Uterus (tissue), 4 donors: ENCODE data around the gene UFC1. TPM values are rescaled to one million over a fixed set of nuclear protein-coding genes. Genes with fewer than 3 reads are reported as not detected.

Experiments
- DNase-seq, 2 donors: peaks; one replicate each; pipeline ENCODE4 v3.0.0-alpha.2; 2019 to 2020
- H3K27ac ChIP-seq, 2 donors: fragments of 200-600 bp; sonication (generic); 1 replicate in 1 of 2; 2 replicates in 1 of 2; pipeline ENCODE4 v1.5.1; 2016 to 2018
- H3K27me3 ChIP-seq, 2 donors: fragments of 200-600 bp; sonication (generic); one replicate each; pipeline ENCODE4 v1.5.1; 2018 to 2019; ENCODE audit warnings: control low read depth in 1 of 2
- H3K36me3 ChIP-seq, 2 donors: fragments of 200-600 bp; sonication (generic); one replicate each; pipeline ENCODE4 v1.5.1; 2019; ENCODE audit warnings: control low read depth in 1 of 2
- H3K4me1 ChIP-seq, 2 donors: fragments of 200-600 bp; sonication (generic); one replicate each; pipeline ENCODE4 v1.5.1; 2018 to 2019; ENCODE audit warnings: control low read depth in 1 of 2
- H3K4me3 ChIP-seq, 2 donors: fragments of 200-600 bp; sonication (generic); 1 replicate in 1 of 2; 2 replicates in 1 of 2; pipeline ENCODE4 v1.5.1; 2018 to 2019; ENCODE audit warnings: mild to moderate bottlenecking in 1 of 2
- H3K9me3 ChIP-seq, 2 donors: fragments of 200-600 bp; sonication (generic); one replicate each; pipeline ENCODE4 v1.5.1; 2019; ENCODE audit warnings: control low read depth in 1 of 2
- CTCF ChIP-seq, 4 experiments: fragments of 200-600 bp in 2 of 4; fragments of 450-650 bp in 2 of 4; sonication (generic) in 2 of 4; IDR thresholded peaks; one replicate each; pipeline ENCODE4 v1.5.1; 2016 to 2019; ENCODE audit warnings: antibody characterized with exemption in 4 of 4, mild to moderate bottlenecking in 2 of 4, moderate library complexity in 1 of 4
- POLR2A ChIP-seq, 2 donors: fragments of 450-650 bp; IDR thresholded peaks; one replicate each; pipeline ENCODE4 v1.6.1; 2016; ENCODE audit warnings: antibody characterized with exemption in 2 of 2, mild to moderate bottlenecking in 1 of 2, moderate library complexity in 1 of 2
- intact Hi-C: fragments of 100-400 bp; cut with DNase I; formaldehyde crosslinking; loops from one replicate; pipeline ENCODE4 v1.15.1; 2023; ENCODE audit warnings: low total_unique reads
- total RNA-seq, 4 donors: library from RNA; depleted of rRNA in 3 of 4; stranded (reverse); fragments of >200 nt in 3 of 4; gene quantifications; one replicate each; pipeline versions ENCODE4 v1.1.0 to v1.2.4, GENCODE V29; 2014 to 2023
- donor health status: DM: yes; HTN: yes; CAD: no.

Gene UFC1
- total RNA-seq, 4 donors from 2014 or later: 2.0 to 111 (median 62.9) TPM

GRCh38 chr1:161160671-161161145, 6.9 kb downstream of the UFC1 start:
- Histone ChIP-seq H3K27me3 (no peaks in the 10 kb centered on the region), H3K4me3 (no peak overlapping the region), H3K27ac (no peak overlapping the region), H3K4me1 (peaks cover 0 to 4% of the 10 kb centered on the region in 2 donors), H3K9me3 (no peaks in the 10 kb centered on the region), H3K36me3 (no peaks in the 10 kb centered on the region)
- DNase-seq: no peak
- TF ChIP-seq POLR2A (IDR thresholded peaks at IDR 0.05) (no peak), CTCF (IDR thresholded peaks at IDR 0.05) (no peak)
- intact Hi-C loops: no loop called here

DNA sequence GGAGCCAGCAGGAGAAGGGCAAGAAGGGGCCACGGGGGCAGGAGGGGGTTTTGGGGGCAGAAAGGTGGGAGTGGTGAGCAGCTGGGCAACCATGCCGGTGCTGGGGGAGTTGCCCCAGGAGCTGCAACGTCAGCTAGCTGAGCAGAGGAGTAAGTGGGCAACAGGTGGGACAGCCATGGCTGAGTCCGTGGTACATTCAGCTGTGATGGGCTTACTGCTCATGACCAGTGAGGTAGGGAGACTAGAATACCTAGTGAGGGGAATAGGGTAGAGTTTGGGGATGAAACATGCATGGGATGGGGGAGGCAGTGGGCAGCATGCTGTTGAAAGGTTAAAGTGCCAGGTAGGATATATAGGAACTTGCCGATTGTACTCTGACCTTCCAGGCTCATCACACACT, 7.9 kb downstream of the UFC1 start:
- Histone ChIP-seq H3K9me3 (no peaks in the 10 kb centered on the region), H3K27ac (no peak overlapping the region), H3K4me1 (peaks cover 0 to 4% of the 10 kb centered on the region in 2 donors), H3K36me3 (no peaks in the 10 kb centered on the region), H3K27me3 (no peaks in the 10 kb centered on the region), H3K4me3 (no peak overlapping the region)
- TF ChIP-seq POLR2A (IDR thresholded peaks at IDR 0.05): no peak
- TF ChIP-seq CTCF (IDR thresholded peaks at IDR 0.05): no peak
- no peak for DNase-seq
- intact Hi-C loops: no loop called here

GRCh38 chr1:161162052-161162451, 8.3 kb downstream of the UFC1 start:
- DNase-seq: no peak
- Histone ChIP-seq H3K36me3 (no peaks in the 10 kb centered on the region), H3K4me1 (peaks cover 0 to 4% of the 10 kb centered on the region in 2 donors), H3K9me3 (no peaks in the 10 kb centered on the region), H3K4me3 (no peak overlapping the region), H3K27ac (no peak overlapping the region), H3K27me3 (no peaks in the 10 kb centered on the region)
- TF ChIP-seq CTCF (IDR thresholded peaks at IDR 0.05): no peak
- no peak for TF ChIP-seq POLR2A (IDR thresholded peaks at IDR 0.05)
- intact Hi-C loops: no loop called here

GRCh38 chr1:161162806-161163205, 9.0 kb downstream of the UFC1 start:
- no peaks in the 10 kb centered on the region for H3K36me3 ChIP-seq
- TF ChIP-seq POLR2A (IDR thresholded peaks at IDR 0.05) (no peak), CTCF (IDR thresholded peaks at IDR 0.05) (no peak)
- H3K4me3 ChIP-seq: no peak overlapping the region
- peaks cover 0 to 6% of the 10 kb centered on the region in 2 donors for H3K4me1 ChIP-seq
- intact Hi-C loops: no loop called here
- no peak overlapping the region for H3K27ac ChIP-seq
- H3K9me3 ChIP-seq: no peaks in the 10 kb centered on the region
- no peak for DNase-seq
- H3K27me3 ChIP-seq: no peaks in the 10 kb centered on the region

DNA sequence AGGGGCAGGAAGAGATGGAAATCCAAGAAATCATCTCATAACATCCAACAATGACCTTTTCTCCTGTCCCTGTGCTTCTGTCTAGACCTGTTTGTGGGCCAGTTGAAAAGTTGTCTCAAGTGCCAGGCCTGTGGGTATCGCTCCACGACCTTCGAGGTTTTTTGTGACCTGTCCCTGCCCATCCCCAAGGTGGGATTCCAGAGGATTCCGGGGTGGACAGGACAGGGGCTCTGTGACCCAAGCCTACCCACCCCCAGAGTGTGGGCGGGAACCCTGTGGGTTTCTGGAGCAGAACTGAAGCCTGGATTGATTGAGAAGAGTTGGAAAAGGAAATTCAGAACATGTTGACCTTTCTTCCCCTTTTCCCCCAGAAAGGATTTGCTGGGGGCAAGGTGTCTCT, 10.0 kb downstream of the UFC1 start:
- Histone ChIP-seq H3K27me3 (no peaks in the 10 kb centered on the region), H3K4me3 (no peak overlapping the region), H3K4me1 (peaks cover 0 to 8% of the 10 kb centered on the region in 2 donors), H3K9me3 (no peaks in the 10 kb centered on the region), H3K36me3 (no peaks in the 10 kb centered on the region), H3K27ac (no peak overlapping the region)
- DNase-seq: no peak
- intact Hi-C loops: no loop called here
- TF ChIP-seq POLR2A (IDR thresholded peaks at IDR 0.05) (no peak), CTCF (IDR thresholded peaks at IDR 0.05) (no peak)
